HG02571 (cell line): ENCODE results near the gene RECK.
"Not testable (repeated sequence)": the region's sequence is repeated elsewhere in the genome, so short reads cannot be mapped to it uniquely, and the experiment has no call there.

Experiments used
- ATAC-seq: cut with Tn5 transposase; IDR thresholded peaks from one replicate; pipeline ENCODE4 v1.9.1; 2021; ENCODE audit warnings: mild to moderate bottlenecking, moderate library complexity; ENCODE audit not compliant: unreplicated experiment

RECK gene, protein sequence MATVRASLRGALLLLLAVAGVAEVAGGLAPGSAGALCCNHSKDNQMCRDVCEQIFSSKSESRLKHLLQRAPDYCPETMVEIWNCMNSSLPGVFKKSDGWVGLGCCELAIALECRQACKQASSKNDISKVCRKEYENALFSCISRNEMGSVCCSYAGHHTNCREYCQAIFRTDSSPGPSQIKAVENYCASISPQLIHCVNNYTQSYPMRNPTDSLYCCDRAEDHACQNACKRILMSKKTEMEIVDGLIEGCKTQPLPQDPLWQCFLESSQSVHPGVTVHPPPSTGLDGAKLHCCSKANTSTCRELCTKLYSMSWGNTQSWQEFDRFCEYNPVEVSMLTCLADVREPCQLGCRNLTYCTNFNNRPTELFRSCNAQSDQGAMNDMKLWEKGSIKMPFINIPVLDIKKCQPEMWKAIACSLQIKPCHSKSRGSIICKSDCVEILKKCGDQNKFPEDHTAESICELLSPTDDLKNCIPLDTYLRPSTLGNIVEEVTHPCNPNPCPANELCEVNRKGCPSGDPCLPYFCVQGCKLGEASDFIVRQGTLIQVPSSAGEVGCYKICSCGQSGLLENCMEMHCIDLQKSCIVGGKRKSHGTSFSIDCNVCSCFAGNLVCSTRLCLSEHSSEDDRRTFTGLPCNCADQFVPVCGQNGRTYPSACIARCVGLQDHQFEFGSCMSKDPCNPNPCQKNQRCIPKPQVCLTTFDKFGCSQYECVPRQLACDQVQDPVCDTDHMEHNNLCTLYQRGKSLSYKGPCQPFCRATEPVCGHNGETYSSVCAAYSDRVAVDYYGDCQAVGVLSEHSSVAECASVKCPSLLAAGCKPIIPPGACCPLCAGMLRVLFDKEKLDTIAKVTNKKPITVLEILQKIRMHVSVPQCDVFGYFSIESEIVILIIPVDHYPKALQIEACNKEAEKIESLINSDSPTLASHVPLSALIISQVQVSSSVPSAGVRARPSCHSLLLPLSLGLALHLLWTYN

DNA sequence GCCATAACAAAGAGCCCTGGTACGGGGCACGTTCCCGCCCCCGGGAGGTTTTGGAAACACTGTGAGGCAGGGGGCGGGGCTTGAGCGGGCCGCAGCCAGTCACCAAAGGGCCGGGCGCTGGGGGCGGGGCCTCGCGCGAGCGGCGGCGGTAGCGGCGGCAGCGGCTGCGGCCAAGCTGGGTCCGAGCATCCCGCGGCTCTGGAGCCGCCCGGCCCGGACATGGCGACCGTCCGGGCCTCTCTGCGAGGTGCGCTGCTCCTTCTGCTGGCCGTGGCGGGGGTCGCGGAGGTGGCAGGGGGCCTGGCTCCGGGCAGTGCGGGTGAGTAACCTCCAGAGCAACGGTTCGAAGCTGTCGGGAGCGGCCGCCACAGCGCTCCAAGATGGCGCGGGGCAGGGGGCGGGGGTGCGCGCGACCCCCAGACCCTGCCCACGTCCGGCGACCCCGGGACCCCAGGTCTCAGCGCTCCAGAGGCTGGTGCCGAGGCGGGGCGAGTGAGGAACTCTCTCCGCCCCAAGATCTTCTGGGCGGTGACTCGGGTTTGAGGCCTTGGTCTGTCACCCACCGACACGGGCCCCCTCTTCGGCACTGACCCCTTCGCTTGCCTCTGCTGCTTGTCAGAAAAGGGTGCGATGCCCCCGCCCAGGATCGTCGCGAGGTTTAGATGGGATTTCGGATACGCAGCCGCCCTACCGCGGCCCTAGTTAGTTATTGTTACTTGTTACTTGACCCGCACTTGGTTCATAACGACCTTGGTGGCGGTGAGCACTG, at the start of gene RECK:
Gene RECK (plus strand): TSS at position 134 of the 769 bp plus-strand sequence. CDS start 86 bp downstream, at position 220.
- ATAC-seq = peak; percentile 85

DNA sequence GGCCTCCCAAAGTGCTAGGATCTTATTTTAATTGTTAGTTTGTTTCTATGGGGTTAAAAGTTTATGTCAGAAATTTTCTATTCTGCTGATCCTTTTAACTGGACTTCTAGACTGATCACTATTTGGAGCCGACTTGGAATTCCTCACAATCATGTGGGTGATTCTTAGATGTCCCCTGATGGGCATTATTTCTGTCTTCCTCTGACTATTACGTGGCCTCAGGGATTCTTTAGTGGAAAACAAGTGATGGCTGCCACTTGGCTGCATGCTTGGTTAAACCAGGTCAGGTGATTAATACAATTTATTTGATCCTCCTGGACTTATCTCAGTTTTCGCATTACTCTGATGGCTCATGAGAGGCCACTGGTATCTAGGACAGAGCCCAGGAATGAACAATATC, 46.6 kb upstream of the RECK start:
- ATAC-seq = no peak

DNA sequence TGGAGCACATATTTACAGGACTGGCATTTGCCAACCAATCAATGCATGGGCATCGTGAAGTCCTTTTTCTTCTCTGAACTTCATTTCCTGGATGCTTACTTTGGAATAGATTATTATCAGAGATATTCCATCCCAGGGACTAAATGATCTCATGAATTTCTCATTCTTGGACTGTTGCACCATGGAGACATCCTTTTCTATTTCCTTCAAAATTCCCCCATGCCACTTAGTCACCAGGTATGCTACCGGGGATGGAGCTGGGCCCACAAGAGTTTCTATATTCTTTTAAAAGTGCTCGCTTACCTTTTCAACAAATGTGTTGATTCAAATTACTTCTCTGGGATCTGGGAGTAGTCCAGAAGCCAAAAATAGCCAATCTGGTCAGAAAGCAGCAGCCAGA, 43.6 kb upstream of the RECK start:
- ATAC-seq = not testable (repeated sequence)

GRCh38 chr9:35993976-35994720, 42.6 kb upstream of the RECK start:
- ATAC-seq = no peak

DNA sequence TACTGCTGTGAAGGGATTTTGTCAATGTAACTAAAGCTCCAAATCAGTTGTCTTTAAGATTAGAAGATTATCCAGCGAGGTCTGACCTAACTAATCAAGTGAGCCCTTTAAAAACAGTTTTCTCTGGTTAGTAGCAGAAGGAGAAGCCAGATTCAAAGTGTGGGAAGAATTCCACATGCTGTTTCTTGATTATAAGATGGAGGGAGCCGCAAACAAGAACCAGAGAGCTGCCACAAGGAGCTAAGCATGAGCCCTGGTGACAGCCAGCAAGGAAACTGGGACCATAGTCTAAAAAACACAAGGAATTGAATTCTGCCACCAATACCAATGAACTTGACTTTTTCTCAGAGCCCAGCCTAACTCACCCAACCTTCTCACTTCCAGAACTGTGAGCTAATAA, 41.8 kb upstream of the RECK start:
- ATAC-seq = no peak

- no peak for ATAC-seq
These were observed 40.2 kb upstream of the RECK start for GRCh38 chr9:35996358-35996970.

DNA sequence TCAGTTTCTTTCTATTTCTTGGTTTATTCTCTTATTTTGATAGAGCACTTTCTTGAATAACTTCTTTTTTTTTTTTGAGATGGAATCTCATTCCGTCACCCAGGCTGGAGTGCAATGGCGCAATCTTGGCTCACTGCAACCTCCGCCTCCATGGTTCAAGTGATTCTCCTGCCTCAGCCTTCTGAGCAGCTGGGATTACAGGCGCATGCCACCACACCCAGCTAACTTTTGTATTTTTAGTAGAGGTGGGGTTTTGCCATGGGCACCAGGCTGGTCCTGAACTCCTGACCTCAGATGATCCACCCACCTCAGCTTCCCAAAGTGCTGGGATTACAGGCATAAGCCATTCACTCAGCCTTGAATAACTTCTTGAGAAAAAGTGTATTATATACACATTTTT, 39.7 kb upstream of the RECK start:
- not testable (repeated sequence) for ATAC-seq

- ATAC-seq = no peak
These were observed 38.4 kb upstream of the RECK start for GRCh38 chr9:35998333-35998732.

GRCh38 chr9:36005891-36006290, 30.8 kb upstream of the RECK start:
- no peak for ATAC-seq

GRCh38 chr9:36006549-36007315, 30.0 kb upstream of the RECK start:
- no peak for ATAC-seq

DNA sequence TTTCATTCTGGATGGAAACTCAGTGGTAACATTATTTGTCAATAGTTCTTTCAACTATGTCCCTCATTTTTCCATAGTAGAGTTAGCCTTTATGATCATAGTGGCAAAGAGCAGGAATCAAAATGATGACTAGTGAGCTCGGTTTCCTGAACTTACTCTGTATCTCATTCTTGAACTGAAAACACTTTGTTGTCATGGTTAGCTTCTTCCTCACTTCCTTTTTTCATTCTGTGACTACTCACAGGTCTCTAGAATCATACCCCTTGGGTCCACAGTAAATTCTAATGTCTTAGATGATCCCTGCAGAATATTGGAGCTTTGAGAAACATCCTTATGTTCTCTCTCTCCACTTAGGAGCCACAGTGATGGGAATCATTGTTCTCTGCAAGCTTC, 29.4 kb upstream of the RECK start:
- no peak for ATAC-seq

- ATAC-seq = no peak
These were observed 28.9 kb upstream of the RECK start for GRCh38 chr9:36007852-36008251.

- no peak for ATAC-seq
These were observed 27.9 kb upstream of the RECK start for GRCh38 chr9:36008774-36009300.

DNA sequence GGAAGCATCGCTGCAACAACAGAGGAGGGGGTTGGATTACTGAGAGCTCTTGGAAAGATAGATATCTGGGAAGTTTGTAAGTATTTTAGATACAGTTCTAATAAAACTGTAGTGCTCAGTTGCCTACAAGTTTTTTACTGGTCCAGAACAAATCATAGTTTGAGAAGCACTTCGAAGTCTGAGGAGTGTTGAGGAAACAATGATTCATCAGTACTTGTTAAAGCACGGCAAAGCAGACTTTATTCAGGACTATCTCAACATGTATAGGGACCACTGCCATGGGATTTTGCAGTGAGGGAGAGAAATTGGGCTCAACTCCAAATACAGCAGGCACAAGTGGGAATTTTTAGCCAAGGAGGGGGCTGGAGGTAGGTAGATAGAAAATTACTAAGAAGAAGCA, 25.3 kb upstream of the RECK start:
- no peak for ATAC-seq

DNA sequence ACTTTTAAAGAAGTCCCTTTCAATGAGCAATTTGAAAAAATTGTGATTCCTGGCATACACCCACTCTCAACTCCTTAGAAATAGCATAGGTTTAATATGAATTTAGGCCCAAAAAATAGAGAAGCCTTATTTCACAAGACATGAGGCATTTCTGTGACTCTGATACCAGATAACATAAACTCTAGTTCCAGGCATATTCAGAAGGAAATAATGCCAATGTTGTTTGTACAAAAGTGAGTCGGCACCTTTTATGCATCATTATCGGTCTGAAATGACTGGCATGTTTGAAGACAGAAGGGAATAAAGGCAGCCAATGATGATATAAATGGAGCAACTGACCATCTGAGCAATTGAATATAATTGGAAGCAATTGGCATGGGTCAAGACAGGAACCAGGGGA, 19.4 kb upstream of the RECK start:
- no peak for ATAC-seq

DNA sequence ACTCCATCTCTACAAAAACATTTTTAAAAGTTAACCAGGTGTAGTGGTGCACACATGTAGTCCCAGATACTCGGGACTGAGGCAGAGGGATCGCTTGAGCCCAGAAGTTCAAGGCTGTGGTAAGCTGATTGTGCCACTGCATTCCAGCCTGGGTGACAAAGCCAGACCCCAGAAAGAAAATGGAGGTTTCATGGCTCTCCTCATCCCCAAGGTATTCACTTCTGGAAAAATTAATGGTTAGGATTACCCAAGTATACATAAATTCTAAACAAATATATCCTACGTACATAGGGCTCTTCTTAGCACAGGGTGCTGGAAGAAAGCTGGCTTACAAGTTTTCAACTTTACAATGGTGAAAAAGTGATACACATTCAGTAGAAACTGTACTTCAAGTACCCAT, 18.6 kb upstream of the RECK start:
- ATAC-seq = no peak

- ATAC-seq = no peak
These were observed 17.6 kb upstream of the RECK start for GRCh38 chr9:36018891-36019720.

GRCh38 chr9:36021968-36022367, 14.7 kb upstream of the RECK start:
- no peak for ATAC-seq
